Stimulated activated CD4-positive, alpha-beta T cell treated with anti-CD3 and anti-CD28 coated beads, Interleukin-4, amount 100 ng/mL, for 1 hour (primary cell): ENCODE measurements around the gene UQCC2.

Experiments
- DNase-seq: peaks from one replicate; pipeline ENCODE4 v3.0.0-alpha.2; 2020

UQCC2 gene

GRCh38 chr6:33711140-33712129 is at the start of gene UQCC2:
TSS of gene UQCC2 (minus strand) at chr6:33711700. CDS start at chr6:33711686, 14 bp downstream.
- DNase-seq: peak; percentile 97

GRCh38 chr6:33759887-33760629 is 48.6 kb upstream of the UQCC2 start:
- no peak for DNase-seq

- DNase-seq: no peak
These were observed 47.3 kb upstream of the UQCC2 start for GRCh38 chr6:33758815-33759216.

GRCh38 chr6:33757906-33758305 is 46.4 kb upstream of the UQCC2 start:
- DNase-seq: no peak

- DNase-seq: no peak
These were observed 45.6 kb upstream of the UQCC2 start for GRCh38 chr6:33757113-33757512.

- DNase-seq: no peak
These were observed 44.9 kb upstream of the UQCC2 start for GRCh38 chr6:33756211-33756954.

DNA sequence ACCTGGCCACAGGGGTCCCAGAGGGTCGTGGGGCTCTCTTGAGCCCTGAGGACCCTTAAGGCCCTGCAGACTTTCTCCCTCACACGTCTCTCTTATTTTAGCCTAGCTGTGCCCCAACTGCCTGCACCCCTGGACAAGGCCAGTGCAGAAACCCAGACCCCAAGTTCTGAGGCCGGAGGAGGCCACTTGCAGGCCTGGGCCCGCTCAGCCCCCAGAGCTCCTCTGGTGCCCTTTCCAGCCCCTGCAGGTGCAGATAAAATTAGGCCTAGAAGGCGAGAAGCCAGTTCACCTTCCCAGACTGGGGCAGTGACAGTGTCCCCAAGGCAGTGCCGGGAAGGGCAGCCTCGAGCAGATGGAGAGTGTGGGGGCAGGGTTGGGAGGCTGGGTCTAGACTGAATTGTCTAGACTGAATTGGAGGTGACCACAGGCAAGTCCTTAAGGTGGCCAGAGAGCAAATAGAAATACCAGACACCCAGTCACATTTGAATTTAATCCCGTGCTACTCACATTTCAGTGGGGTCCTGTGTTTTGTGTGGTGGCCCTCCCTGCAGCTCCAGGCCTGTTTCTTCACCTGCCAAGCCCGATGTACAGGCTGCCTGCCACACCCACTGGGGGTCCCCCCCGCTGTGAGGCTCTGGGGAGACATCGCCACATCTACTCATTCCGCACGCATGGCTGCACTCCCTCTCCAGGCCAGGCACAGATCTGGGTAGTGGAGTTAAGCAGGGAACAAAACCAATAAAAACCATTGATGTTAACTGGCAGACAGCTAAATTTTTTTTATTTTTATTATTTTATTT is 43.8 kb upstream of the UQCC2 start:
- no peak for DNase-seq

GRCh38 chr6:33754222-33754621 is 42.7 kb upstream of the UQCC2 start:
- DNase-seq: no peak

DNA sequence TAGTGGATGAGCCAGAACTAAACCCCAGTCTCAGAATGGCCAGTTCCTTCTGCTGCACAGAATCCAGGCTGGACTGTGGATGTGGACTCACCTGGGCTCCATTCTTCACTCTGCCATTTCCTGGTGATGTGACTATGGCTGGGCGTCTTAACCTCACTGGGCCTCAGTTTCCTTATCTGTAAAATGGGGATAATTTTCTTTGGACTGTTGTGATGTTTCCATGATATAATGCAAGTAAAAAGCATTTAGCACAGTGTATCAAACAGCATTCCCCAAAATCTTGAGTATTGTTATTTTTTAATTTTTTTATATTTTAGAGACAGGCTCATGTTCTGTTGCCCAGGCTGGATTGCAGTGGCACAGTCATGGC is 41.1 kb upstream of the UQCC2 start:
- DNase-seq: no peak

DNA sequence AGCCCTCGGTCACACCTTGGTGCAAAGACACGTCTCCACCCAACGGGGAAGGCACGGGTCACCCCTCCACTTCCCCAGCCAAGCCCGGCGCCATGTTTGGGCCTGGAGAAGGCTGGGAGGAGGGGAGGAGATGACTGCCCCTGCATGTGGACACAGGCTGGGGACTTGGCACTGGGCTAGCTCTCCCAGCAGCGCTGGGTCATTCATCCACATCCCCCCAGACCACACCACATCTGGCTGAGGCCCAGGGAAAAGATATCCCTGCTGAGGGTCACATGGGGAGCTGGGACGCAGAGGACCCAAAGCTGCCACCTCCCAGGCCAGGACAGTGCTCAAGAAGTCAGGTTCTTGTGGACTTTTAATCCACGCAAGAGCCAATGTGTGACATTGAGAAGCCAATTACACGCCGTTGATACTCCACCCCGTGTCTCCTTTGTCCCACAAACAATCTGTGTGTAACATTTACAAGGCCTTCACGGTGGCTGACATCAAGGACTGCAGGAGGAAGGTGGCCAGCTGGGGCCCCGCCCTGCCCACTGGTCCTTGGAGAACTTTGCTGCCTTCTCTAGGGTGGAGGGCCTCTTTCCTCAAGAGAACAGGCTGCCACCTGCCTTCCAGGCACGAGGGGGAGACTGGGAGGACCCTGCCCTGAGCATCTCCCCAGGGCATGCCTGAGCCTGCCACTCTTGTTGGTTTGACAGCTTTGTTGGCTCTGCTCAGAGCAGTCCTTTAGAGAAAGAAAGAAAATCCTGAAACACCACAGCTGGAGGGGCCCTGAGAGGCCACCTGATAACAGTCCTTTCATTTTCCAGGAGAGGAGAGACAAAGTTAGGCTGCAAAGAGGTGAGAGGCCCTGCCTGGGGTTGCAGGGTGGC is 40.5 kb upstream of the UQCC2 start:
- no peak for DNase-seq

DNA sequence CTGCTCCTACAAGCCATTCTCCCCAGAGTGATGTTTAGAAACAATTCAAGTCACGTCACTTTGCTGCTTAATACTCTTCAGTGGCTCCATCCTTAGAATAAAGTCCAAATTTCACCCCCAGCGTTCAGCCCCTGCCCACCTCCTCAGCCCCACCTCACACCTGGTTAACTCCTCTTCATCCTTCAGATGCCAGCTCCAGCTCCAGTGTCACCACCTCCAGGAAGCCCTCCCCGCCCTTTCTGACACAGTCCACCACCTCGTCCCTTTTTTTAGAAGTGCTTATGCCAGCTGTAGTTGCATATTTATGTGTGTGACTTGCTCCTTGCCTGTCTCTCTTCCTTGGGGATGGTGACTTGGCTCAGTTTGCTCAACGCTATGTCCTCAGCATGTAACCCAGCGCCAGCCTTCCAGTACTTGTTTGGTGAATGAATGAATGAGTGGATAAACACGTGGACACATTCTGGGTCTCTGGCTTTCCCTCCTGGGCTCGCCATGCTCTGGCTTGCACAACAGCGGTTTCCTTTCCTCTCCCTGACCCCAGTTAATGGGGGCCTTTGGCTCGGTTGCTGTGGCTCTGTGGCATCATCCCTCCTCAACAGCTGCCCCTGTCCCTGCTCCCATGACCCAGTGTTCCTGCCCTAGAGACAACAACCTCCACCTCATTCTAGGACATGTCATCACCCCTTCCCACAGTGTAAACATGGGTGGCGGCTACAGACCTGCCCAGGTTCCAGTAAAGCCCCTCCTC is 38.9 kb upstream of the UQCC2 start:
- DNase-seq: no peak

GRCh38 chr6:33749401-33749800 is 37.9 kb upstream of the UQCC2 start:
- no peak for DNase-seq

GRCh38 chr6:33748841-33749240 is 37.3 kb upstream of the UQCC2 start:
- no peak for DNase-seq

GRCh38 chr6:33747823-33748222 is 36.3 kb upstream of the UQCC2 start:
- no peak for DNase-seq

DNA sequence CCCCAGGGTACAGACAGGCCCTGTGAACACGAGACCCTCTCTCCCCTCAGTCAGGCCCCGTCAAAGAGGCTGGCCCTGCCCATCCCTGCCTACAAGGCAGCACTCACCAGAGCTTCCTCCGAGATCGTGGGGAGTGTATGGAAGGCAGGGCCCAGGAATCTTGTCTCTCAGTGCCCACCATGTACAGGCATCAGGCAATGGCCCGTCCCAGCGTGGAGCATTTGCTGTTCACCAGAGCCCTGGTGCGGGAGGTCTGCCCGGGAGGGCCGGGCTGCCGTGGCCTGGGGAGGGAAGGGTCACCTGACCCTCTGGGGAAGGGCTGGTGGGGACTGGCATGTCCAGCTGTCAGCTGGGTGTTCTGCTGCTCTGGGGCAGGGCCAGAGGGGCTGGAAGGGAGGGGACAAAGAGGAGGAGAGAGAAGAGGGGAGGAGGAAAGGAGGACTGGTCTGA is 35.2 kb upstream of the UQCC2 start, which contains the start of gene IP6K3:
Gene IP6K3 (minus strand): TSS at position 255 of the 450 bp plus-strand sequence. CDS start 11,429 bp downstream, outside the sequence.
- DNase-seq: no peak

GRCh38 chr6:33746036-33746600 is 34.6 kb upstream of the UQCC2 start:
- DNase-seq: no peak

DNA sequence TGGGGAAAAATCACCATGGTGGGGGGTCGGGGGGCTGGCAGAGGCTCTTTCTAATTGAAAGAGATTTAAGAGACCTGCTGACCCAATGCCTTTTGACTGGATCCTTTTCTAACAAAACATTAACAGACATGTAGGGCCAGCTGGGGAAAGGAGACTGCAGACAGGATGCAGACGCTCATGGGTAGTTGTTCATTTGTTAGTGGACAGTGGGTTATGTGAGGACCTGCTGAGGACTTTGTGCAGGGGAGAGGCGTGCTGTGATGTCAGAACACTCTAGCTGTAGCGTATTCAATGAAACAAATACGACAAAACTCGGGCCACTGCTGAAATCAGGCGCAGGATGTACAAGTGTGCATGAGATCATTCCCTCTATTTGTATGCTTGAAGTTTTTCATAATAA is 34.0 kb upstream of the UQCC2 start:
- no peak for DNase-seq

DNA sequence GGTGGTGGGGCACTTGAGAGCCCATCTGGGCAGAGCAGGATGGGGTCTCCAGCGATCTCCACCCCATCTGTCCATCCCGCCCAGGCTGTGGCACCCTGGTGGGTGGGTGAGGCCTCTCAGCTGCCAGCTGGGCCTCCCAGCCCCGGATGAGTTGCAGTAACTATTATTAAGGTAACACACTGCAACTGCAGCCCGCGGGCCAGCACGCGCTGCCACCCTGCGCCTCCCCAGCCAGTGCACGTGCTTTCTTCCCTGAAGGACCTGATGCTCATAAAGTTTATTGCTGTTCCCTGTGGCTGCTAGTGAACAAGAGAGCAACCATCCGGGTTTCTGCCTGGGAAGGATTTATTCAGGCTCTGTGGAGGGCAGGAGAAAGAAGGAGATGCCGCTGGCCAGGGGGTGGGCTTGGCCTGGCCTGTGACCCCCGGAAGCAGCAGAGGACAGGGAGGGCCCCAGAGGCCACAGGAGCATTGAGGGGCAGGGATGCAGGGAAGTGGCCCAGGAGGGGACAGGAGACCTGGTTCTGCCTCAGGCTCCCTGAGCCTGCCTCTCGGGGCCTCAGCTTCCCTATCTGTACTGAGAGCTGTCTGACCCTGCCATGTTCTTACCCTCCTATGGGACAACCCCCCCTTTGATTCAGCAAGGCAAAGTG is 33.5 kb upstream of the UQCC2 start:
- DNase-seq: no peak
